ENCODE results near the gene FSTL3. TPM values are rescaled to one million over a fixed set of nuclear protein-coding genes. Genes with fewer than 3 reads are reported as not detected.
A peak's percentile ranks its signal among the peaks of the same experiment; 100 is the strongest.
"Not testable (repeated sequence)": the region's sequence is repeated elsewhere in the genome, so short reads cannot be mapped to it uniquely, and the experiment has no call there.

Gene FSTL3
- 100 to 1,000 TPM; 105 to 200 (median 133) TPM for total RNA-seq

GRCh38 chr19:676339-677105 is at the start of gene FSTL3:
FSTL3 (plus strand) TSS chr19:676392; CDS start chr19:676424, 32 bp downstream.
- Histone ChIP-seq H3K9me3 (no peaks in the 10 kb centered on the region), H3K27me3 (peaks cover 29% of the 10 kb centered on the region), H3K4me1 (peaks cover 0 to 90% (median 27%) of the 10 kb centered on the region in 3 donors), H3K27ac (peak within 1 kb of the TSS; percentile 75 to 99 (median 98)), H3K4me3 (peak within 1 kb of the TSS; percentile 46 to 89), H3K36me3 (peaks cover 0 to 5% of the 10 kb centered on the region in 2 donors)
- TF ChIP-seq POLR2A (IDR thresholded peaks at IDR 0.05) = peak; percentile 59 to 77
- no peak for TF ChIP-seq EP300 (IDR thresholded peaks at IDR 0.05)
- peak; percentile 65 for TF ChIP-seq POLR2AphosphoS5 (IDR thresholded peaks at IDR 0.05)
- no peak for TF ChIP-seq CTCF (IDR thresholded peaks at IDR 0.05)
- WGBS, 2 donors (ENCODE audit: low coverage in 1 of 2) = no CpG with 5 or more reads among the region's 63 CpGs
- no peak for ATAC-seq

GRCh38 chr19:626566-626965 is 49.6 kb upstream of the FSTL3 start:
- 92% methylated on average over 5 to 6 of the region's 7 CpGs for WGBS, 2 donors (ENCODE audit: low coverage in 1 of 2)
- H3K9me3 ChIP-seq, H3K27ac ChIP-seq, H3K27me3 ChIP-seq, ATAC-seq, H3K4me3 ChIP-seq: not testable (repeated sequence)
- H3K4me1 ChIP-seq = peaks cover 0 to 26% (median 0%) of the 10 kb centered on the region in 3 donors
- peaks cover 0 to 87% of the 10 kb centered on the region in 2 donors for H3K36me3 ChIP-seq

GRCh38 chr19:628168-628567 is 48.0 kb upstream of the FSTL3 start:
- ATAC-seq = no peak
- Histone ChIP-seq H3K4me1 (peaks cover 0 to 42% (median 9%) of the 10 kb centered on the region in 3 donors), H3K9me3 (no peaks in the 10 kb centered on the region), H3K4me3 (no peak overlapping the region), H3K27me3 (no peaks in the 10 kb centered on the region), H3K27ac (no peak overlapping the region), H3K36me3 (peaks cover 0 to 74% of the 10 kb centered on the region in 2 donors)
- WGBS, 2 donors (ENCODE audit: low coverage in 1 of 2) = 66 to 93% methylated on average over 5 to 8 of the region's 19 CpGs
- TF ChIP-seq CTCF (IDR thresholded peaks at IDR 0.05) = peak in 1 of 4 experiments; percentile 21
- TF ChIP-seq EP300 (IDR thresholded peaks at IDR 0.05) = no peak
- TF ChIP-seq POLR2A (IDR thresholded peaks at IDR 0.05) = no peak
- TF ChIP-seq POLR2AphosphoS5 (IDR thresholded peaks at IDR 0.05) = no peak

- H3K27me3 ChIP-seq, H3K9me3 ChIP-seq, H3K4me3 ChIP-seq, ATAC-seq, H3K27ac ChIP-seq: not testable (repeated sequence)
- Histone ChIP-seq H3K36me3 (peaks cover 0 to 61% of the 10 kb centered on the region in 2 donors), H3K4me1 (peaks cover 3 to 50% (median 14%) of the 10 kb centered on the region in 3 donors)
- 94% methylated on average over 4 of the region's 25 CpGs; no CpG with 5 or more reads in 1 of the 2 donors for WGBS, 2 donors (ENCODE audit: low coverage in 1 of 2)
These were observed 46.7 kb upstream of the FSTL3 start for GRCh38 chr19:629515-629914.

- WGBS, 2 donors (ENCODE audit: low coverage in 1 of 2) = 85 to 89% methylated on average over 3 to 13 of the region's 30 CpGs
- TF ChIP-seq POLR2A (IDR thresholded peaks at IDR 0.05) = no peak
- TF ChIP-seq CTCF (IDR thresholded peaks at IDR 0.05) = no peak
- no peak for TF ChIP-seq EP300 (IDR thresholded peaks at IDR 0.05)
- no peak for TF ChIP-seq POLR2AphosphoS5 (IDR thresholded peaks at IDR 0.05)
- Histone ChIP-seq H3K4me3 (no peak overlapping the region), H3K27ac (no peak overlapping the region), H3K27me3 (no peaks in the 10 kb centered on the region), H3K36me3 (peaks cover 0 to 54% of the 10 kb centered on the region in 2 donors), H3K9me3 (no peaks in the 10 kb centered on the region), H3K4me1 (peaks cover 3 to 56% (median 18%) of the 10 kb centered on the region in 3 donors)
- ATAC-seq = no peak
These were observed 46.1 kb upstream of the FSTL3 start for GRCh38 chr19:629961-630714.
